GM18508 (cell line): Measurements from ENCODE around the gene PMM2.
"Not testable (repeated sequence)": the region's sequence is repeated elsewhere in the genome, so short reads cannot be mapped to it uniquely, and the experiment has no call there.

ENCODE experiments used
- ATAC-seq: cut with Tn5 transposase; IDR thresholded peaks from one replicate; pipeline ENCODE4 v1.9.1; 2021; ENCODE audit warnings: moderate number of reproducible peaks; ENCODE audit not compliant: insufficient read depth, unreplicated experiment

Gene PMM2

GRCh38 chr16:8777217-8777616, 20.4 kb upstream of the PMM2 start:
- ATAC-seq: no peak

GRCh38 chr16:8781797-8782196, 15.8 kb upstream of the PMM2 start:
- ATAC-seq: no peak

GRCh38 chr16:8782673-8783072, 15.0 kb upstream of the PMM2 start:
- ATAC-seq: no peak

GRCh38 chr16:8785408-8785807, 12.2 kb upstream of the PMM2 start:
- no peak for ATAC-seq

GRCh38 chr16:8786316-8786715, 11.3 kb upstream of the PMM2 start:
- not testable (repeated sequence) for ATAC-seq

GRCh38 chr16:8788578-8789172, 9.0 kb upstream of the PMM2 start:
- no peak for ATAC-seq

GRCh38 chr16:8795091-8795490, 2.5 kb upstream of the PMM2 start:
- ATAC-seq: no peak

- no peak for ATAC-seq
Measured at GRCh38 chr16:8795818-8796217, 1.8 kb upstream of the PMM2 start.

- ATAC-seq: no peak
Measured at GRCh38 chr16:8796469-8797363, 923 bp upstream of the PMM2 start.

GRCh38 chr16:8798174-8798527, 512 bp downstream of the PMM2 start:
- peak; percentile 7 for ATAC-seq

GRCh38 chr16:8798535-8799157, 1.0 kb downstream of the PMM2 start:
- no peak for ATAC-seq

- ATAC-seq: no peak
Measured at GRCh38 chr16:8801701-8802100, 4.1 kb downstream of the PMM2 start.

GRCh38 chr16:8803733-8804132, 6.1 kb downstream of the PMM2 start:
- ATAC-seq: not testable (repeated sequence)

GRCh38 chr16:8804313-8804712, 6.7 kb downstream of the PMM2 start:
- ATAC-seq: no peak

- no peak for ATAC-seq
Measured at GRCh38 chr16:8806272-8806983, 8.8 kb downstream of the PMM2 start.

- no peak for ATAC-seq
Measured at GRCh38 chr16:8807189-8807588, 9.6 kb downstream of the PMM2 start.

- ATAC-seq: no peak
Measured at GRCh38 chr16:8808009-8808408, 10.4 kb downstream of the PMM2 start.

- no peak for ATAC-seq
Measured at GRCh38 chr16:8808613-8809353, 11.1 kb downstream of the PMM2 start.

- no peak for ATAC-seq
Measured at GRCh38 chr16:8812162-8812843, 14.7 kb downstream of the PMM2 start.
